ENCODE data around the gene SBSN.

Gene SBSN

GRCh38 chr19:35558400-35559280 lies 30.5 kb upstream of the SBSN start:
- no peak overlapping the region; the same call in 1 of the 2 replicates for H3K4me3 ChIP-seq (ENCODE audit: low read length)
- TF ChIP-seq ZNF274 (IDR thresholded peaks at IDR 0.05; ENCODE audit: low read depth, low read length), result no peak

- no peak for TF ChIP-seq ZNF274 (IDR thresholded peaks at IDR 0.05; ENCODE audit: low read depth, low read length)
- H3K4me3 ChIP-seq (ENCODE audit: low read length), result peak overlapping the region; percentile 29; the same call in 1 of the 2 replicates
Measured at GRCh38 chr19:35557539-35558399, 29.7 kb upstream of the SBSN start.

GRCh38 chr19:35556846-35557538 lies 28.9 kb upstream of the SBSN start:
- no peak overlapping the region for H3K4me3 ChIP-seq (ENCODE audit: low read length)

GRCh38 chr19:35556025-35556590 lies 28.0 kb upstream of the SBSN start:
- H3K4me3 ChIP-seq (ENCODE audit: low read length), result no peak overlapping the region
- no peak for TF ChIP-seq ZNF274 (IDR thresholded peaks at IDR 0.05; ENCODE audit: low read depth, low read length)

More at GRCh38 chr19:35556846-35557538, 28.9 kb upstream of the SBSN start:
- TF ChIP-seq ZNF274 (IDR thresholded peaks at IDR 0.05; ENCODE audit: low read depth, low read length), result no peak

- no peak overlapping the region for H3K4me3 ChIP-seq (ENCODE audit: low read length)
- TF ChIP-seq ZNF274 (IDR thresholded peaks at IDR 0.05; ENCODE audit: low read depth, low read length), result no peak
Measured at GRCh38 chr19:35555301-35556005, 27.3 kb upstream of the SBSN start.

- TF ChIP-seq ZNF274 (IDR thresholded peaks at IDR 0.05; ENCODE audit: low read depth, low read length), result no peak
- no peak overlapping the region for H3K4me3 ChIP-seq (ENCODE audit: low read length)
Measured at GRCh38 chr19:35554076-35554475, 26.0 kb upstream of the SBSN start.

- no peak overlapping the region for H3K4me3 ChIP-seq (ENCODE audit: low read length)
- no peak for TF ChIP-seq ZNF274 (IDR thresholded peaks at IDR 0.05; ENCODE audit: low read depth, low read length)
Measured at GRCh38 chr19:35553385-35554000, 25.4 kb upstream of the SBSN start.

- no peak for TF ChIP-seq ZNF274 (IDR thresholded peaks at IDR 0.05; ENCODE audit: low read depth, low read length)
- H3K4me3 ChIP-seq (ENCODE audit: low read length), result no peak overlapping the region
Measured at GRCh38 chr19:35552534-35553384, 24.6 kb upstream of the SBSN start.

GRCh38 chr19:35551091-35551810 lies 23.1 kb upstream of the SBSN start:
- TF ChIP-seq ZNF274 (IDR thresholded peaks at IDR 0.05; ENCODE audit: low read depth, low read length), result no peak
- H3K4me3 ChIP-seq (ENCODE audit: low read length), result no peak overlapping the region

- no peak for TF ChIP-seq ZNF274 (IDR thresholded peaks at IDR 0.05; ENCODE audit: low read depth, low read length)
- no peak overlapping the region for H3K4me3 ChIP-seq (ENCODE audit: low read length)
Measured at GRCh38 chr19:35549879-35550523, 21.9 kb upstream of the SBSN start.

All from GM08714 (cell line).